Measurements from ENCODE around the gene ZNF618. TPM values are rescaled to one million over a fixed set of nuclear protein-coding genes. Genes with fewer than 3 reads are reported as not detected.

Gene ZNF618
- total and polyA plus RNA-seq, 2 experiments from 2014 or later, result 2.3 to 5.1 TPM

DNA sequence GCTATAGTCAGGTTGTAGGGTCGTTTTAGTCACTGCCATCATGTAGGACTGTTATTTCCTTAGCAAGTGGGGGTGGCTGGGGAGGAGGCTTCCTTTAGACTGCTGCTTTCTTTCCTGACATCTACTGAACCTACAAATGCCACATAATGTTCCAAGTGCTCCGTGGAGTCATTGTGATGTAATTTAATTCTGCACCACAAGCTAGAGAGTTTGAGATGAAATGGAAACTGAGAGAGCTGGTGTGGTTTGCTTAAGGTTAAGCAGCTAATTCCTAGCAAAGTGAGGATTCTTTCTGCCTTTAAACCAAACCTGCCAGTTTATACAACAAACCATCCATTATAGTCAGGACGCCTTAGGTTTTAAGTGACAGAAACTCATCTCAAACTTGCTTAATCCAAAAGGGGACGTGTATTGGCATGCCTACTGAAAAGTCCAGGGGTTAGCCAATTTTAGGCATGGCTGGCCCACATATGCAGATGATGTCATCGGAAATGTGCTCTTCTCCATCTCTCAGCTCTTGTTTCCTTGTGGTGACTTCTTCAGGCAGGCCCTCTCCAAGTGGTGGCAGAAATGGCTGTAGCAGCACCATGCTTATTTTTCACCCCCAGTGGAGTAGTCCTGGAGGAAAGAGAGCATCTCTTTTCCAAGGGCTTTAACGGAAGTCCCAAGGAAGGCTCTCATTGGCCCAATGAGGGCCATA is 30.5 kb downstream of the ZNF618 start:
- in situ Hi-C loops (cut with MboI), result no loop called here
- Histone ChIP-seq H3K9ac (no peak overlapping the region), H3K4me1 (ENCODE audit: insufficient read depth) (0 out of 2 replicates have a peak, but pooled peaks cover 8% of the 10 kb centered on the region), H3K9me2 (ENCODE audit: insufficient read depth) (no peaks in the 10 kb centered on the region), H3K4me2 (ENCODE audit: unreplicated experiment) (no peak overlapping the region), H3K9me3 (ENCODE audit: low read depth) (no peaks in the 10 kb centered on the region), H4K20me1 (ENCODE audit: insufficient read depth) (no peaks in the 10 kb centered on the region), H3F3A (ENCODE audit: insufficient read depth) (peaks cover 4% of the 10 kb centered on the region; the same call in 1 of the 2 replicates), H3K4me3 (no peak overlapping the region), H3K79me2 (ENCODE audit: insufficient read depth) (peaks cover 64% of the 10 kb centered on the region), H3K27me3 (replicated peaks; ENCODE audit: insufficient read depth) (no peaks in the 10 kb centered on the region), H3K36me3 (ENCODE audit: low read depth) (no peaks in the 10 kb centered on the region), H2AFZ (no peak overlapping the region), H3K27ac (no peak overlapping the region)
- no peak for TF ChIP-seq EZH2 (IDR thresholded peaks at IDR 0.05; ENCODE audit: insufficient read depth, poor library complexity, severe bottlenecking)
- 71 to 76% methylated on average over 6 of the region's 6 CpGs for WGBS, 2 experiments (ENCODE audit: low coverage in 1 of 2, low lambda C conversion rate in 2 of 2, missing lambda C conversion rate in 2 of 2)
- DNase-seq, result peak; percentile 44

- TF ChIP-seq EZH2 (IDR thresholded peaks at IDR 0.05; ENCODE audit: insufficient read depth, poor library complexity, severe bottlenecking), result no peak
- TF ChIP-seq EZH2phosphoT487 (IDR thresholded peaks at IDR 0.05; ENCODE audit: insufficient read depth, low read depth), result no peak
- Histone ChIP-seq H2AFZ (no peak overlapping the region), H3K9me2 (ENCODE audit: insufficient read depth) (no peaks in the 10 kb centered on the region), H3K27ac (no peak overlapping the region), H3K4me1 (ENCODE audit: insufficient read depth) (0 out of 2 replicates have a peak, but pooled peaks cover 8% of the 10 kb centered on the region), H3K79me2 (ENCODE audit: insufficient read depth) (peaks cover 68% of the 10 kb centered on the region), H3K4me3 (no peak overlapping the region), H3F3A (ENCODE audit: insufficient read depth) (peaks cover 4% of the 10 kb centered on the region; the same call in 1 of the 2 replicates), H3K36me3 (ENCODE audit: low read depth) (no peaks in the 10 kb centered on the region), H3K4me2 (ENCODE audit: unreplicated experiment) (no peak overlapping the region), H3K27me3 (replicated peaks; ENCODE audit: insufficient read depth) (no peaks in the 10 kb centered on the region), H3K9me3 (ENCODE audit: low read depth) (no peaks in the 10 kb centered on the region), H4K20me1 (ENCODE audit: insufficient read depth) (no peaks in the 10 kb centered on the region), H3K9ac (no peak overlapping the region)
- in situ Hi-C loops (cut with MboI), result no loop called here
- WGBS, 2 experiments (ENCODE audit: low coverage in 1 of 2, low lambda C conversion rate in 2 of 2, missing lambda C conversion rate in 2 of 2), result 98% methylated on average over 5 of the region's 5 CpGs
- no peak for DNase-seq
Observed at GRCh38 chr9:113907282-113907681, 31.2 kb downstream of the ZNF618 start.

GRCh38 chr9:113909421-113909820 is 33.3 kb downstream of the ZNF618 start:
- WGBS, 2 experiments (ENCODE audit: low coverage in 1 of 2, low lambda C conversion rate in 2 of 2, missing lambda C conversion rate in 2 of 2), result 98 to 99% methylated on average over 9 of the region's 9 CpGs

GRCh38 chr9:113910036-113910639 is 34.0 kb downstream of the ZNF618 start:
- H3K9me2 ChIP-seq (ENCODE audit: insufficient read depth), result no peaks in the 10 kb centered on the region
- no peak for TF ChIP-seq EZH2phosphoT487 (IDR thresholded peaks at IDR 0.05; ENCODE audit: insufficient read depth, low read depth)
- TF ChIP-seq EZH2 (IDR thresholded peaks at IDR 0.05; ENCODE audit: insufficient read depth, poor library complexity, severe bottlenecking), result no peak
- no peaks in the 10 kb centered on the region for H4K20me1 ChIP-seq (ENCODE audit: insufficient read depth)
- H3K9ac ChIP-seq, result no peak overlapping the region
- no peaks in the 10 kb centered on the region for H3K9me3 ChIP-seq (ENCODE audit: low read depth)
- H3K27me3 ChIP-seq (replicated peaks; ENCODE audit: insufficient read depth), result no peaks in the 10 kb centered on the region
- WGBS, 2 experiments (ENCODE audit: low coverage in 1 of 2, low lambda C conversion rate in 2 of 2, missing lambda C conversion rate in 2 of 2), result 95% methylated on average over 11 of the region's 11 CpGs
- no peak overlapping the region for H3K27ac ChIP-seq
- in situ Hi-C loops (cut with MboI), result no loop called here
- no peak overlapping the region for H3K4me2 ChIP-seq (ENCODE audit: unreplicated experiment)
- peaks cover 45% of the 10 kb centered on the region for H3K79me2 ChIP-seq (ENCODE audit: insufficient read depth)
- H3K4me3 ChIP-seq, result no peak overlapping the region
- no peak for DNase-seq
- H2AFZ ChIP-seq, result no peak overlapping the region
- no peaks in the 10 kb centered on the region for H3K36me3 ChIP-seq (ENCODE audit: low read depth)
- 0 out of 2 replicates have a peak, but pooled peaks cover 8% of the 10 kb centered on the region for H3K4me1 ChIP-seq (ENCODE audit: insufficient read depth)
- peaks cover 4% of the 10 kb centered on the region; the same call in 1 of the 2 replicates for H3F3A ChIP-seq (ENCODE audit: insufficient read depth)

More at GRCh38 chr9:113909421-113909820, 33.3 kb downstream of the ZNF618 start:
- Histone ChIP-seq H3K4me1 (ENCODE audit: insufficient read depth) (0 out of 2 replicates have a peak, but pooled peaks cover 8% of the 10 kb centered on the region), H3K4me3 (no peak overlapping the region), H3K9me3 (ENCODE audit: low read depth) (no peaks in the 10 kb centered on the region), H4K20me1 (ENCODE audit: insufficient read depth) (no peaks in the 10 kb centered on the region), H3K9ac (no peak overlapping the region), H3K36me3 (ENCODE audit: low read depth) (no peaks in the 10 kb centered on the region), H3F3A (ENCODE audit: insufficient read depth) (peaks cover 4% of the 10 kb centered on the region; the same call in 1 of the 2 replicates), H3K79me2 (ENCODE audit: insufficient read depth) (peaks cover 52% of the 10 kb centered on the region), H3K4me2 (ENCODE audit: unreplicated experiment) (no peak overlapping the region), H3K27ac (no peak overlapping the region), H2AFZ (no peak overlapping the region), H3K9me2 (ENCODE audit: insufficient read depth) (no peaks in the 10 kb centered on the region), H3K27me3 (replicated peaks; ENCODE audit: insufficient read depth) (no peaks in the 10 kb centered on the region)
- in situ Hi-C loops (cut with MboI), result no loop called here
- no peak for TF ChIP-seq EZH2phosphoT487 (IDR thresholded peaks at IDR 0.05; ENCODE audit: insufficient read depth, low read depth)
- no peak for TF ChIP-seq EZH2 (IDR thresholded peaks at IDR 0.05; ENCODE audit: insufficient read depth, poor library complexity, severe bottlenecking)
- DNase-seq, result no peak
